Psoas muscle (tissue), 8 donors: ENCODE results near the gene FZD10. TPM values are rescaled to one million over a fixed set of nuclear protein-coding genes. Genes with fewer than 3 reads are reported as not detected.

Source experiments
- ATAC-seq, 4 donors: fragments of 200-7000 bp; cut with Tn5 transposase; one replicate each; pipeline ENCODE4 v1.9.1; 2020; ENCODE audit warnings: moderate library complexity in 3 of 4, mild to moderate bottlenecking in 2 of 4
- DNase-seq, 2 donors: peaks; one replicate each; pipeline ENCODE4 v3.0.0-alpha.2; 2020
- H3K27ac ChIP-seq: fragments of 200-600 bp; one replicate; pipeline ENCODE4 v1.8.0; 2022
- H3K27me3 ChIP-seq, 3 donors: fragments of 200-600 bp in 1 of 3; one replicate each; pipeline versions ENCODE4 v1.6.1 to v1.8.0; 2013 to 2022; ENCODE audit warnings: low read length in 2 of 3, mild to moderate bottlenecking in 2 of 3, moderate library complexity in 1 of 3; ENCODE audit not compliant: insufficient read depth in 3 of 3
- H3K36me3 ChIP-seq, 2 donors: fragments of 200-600 bp in 1 of 2; one replicate each; pipeline versions ENCODE4 v1.6.1 to v1.8.0; 2013 to 2022; ENCODE audit warnings: low read depth in 1 of 2, mild to moderate bottlenecking in 1 of 2, moderate library complexity in 1 of 2; ENCODE audit not compliant: insufficient read depth in 1 of 2
- H3K4me1 ChIP-seq: fragments of 200-600 bp; one replicate; pipeline ENCODE4 v1.8.0; 2022
- H3K4me3 ChIP-seq: fragments of 200-600 bp; one replicate; pipeline ENCODE4 v1.8.0; 2022; ENCODE audit warnings: mild to moderate bottlenecking
- H3K9me3 ChIP-seq: fragments of 200-600 bp; one replicate; pipeline ENCODE4 v1.8.0; 2022
- CTCF ChIP-seq: fragments of 200-600 bp; IDR thresholded peaks from one replicate; pipeline ENCODE4 v1.8.0; 2022; ENCODE audit warnings: antibody characterized with exemption
- WGBS, 3 donors: extraction: QIAGEN DNeasy Blood & Tissue Kit; methylation state at CpG; one replicate each; pipeline versions ENCODE4 v1.1.6 to v1.1.7; 2013; 5-methylcytosine and 5-hydroxymethylcytosine counted together
- intact Hi-C, 2 donors: fragments of 100-400 bp; cut with DNase I; formaldehyde crosslinking; loops; one replicate each; pipeline versions ENCODE4 v1.11.0 to v1.14.2; 2022
- polyA plus RNA-seq, 3 donors: library from polyadenylated mRNA; stranded (reverse); fragments of 200-250 nt; gene quantifications; one replicate each; pipeline ENCODE4 v1.2.3, GENCODE V29; 2013
- total RNA-seq, 4 donors: library from RNA; stranded (reverse); fragmentation: NEBNext Ultra II Directional in 2 of 4; extraction: Animal tissue kit (Norgen Biotek cat#: 25700) in 2 of 4; gene quantifications; one replicate each; pipeline versions ENCODE4 v1.2.1 to v1.2.4, GENCODE V29; 2021 to 2023
- donor health status: healthy with polysubstance abuse.
- donor health status: DM: no; HTN: no; CAD: no; lungs with moderate emphysema.
- donor health status: Bipolar disorder and iron deficiency.
- donor health status: healthy.
- donor health status: DM: yes; HTN: yes; CAD: no.
- donor health status: DM: no; HTN: no; CAD: no.
- donor health status: DM: no; HTN: no; CAD: no.
- donor health status: DM: yes; HTN: yes; CAD: no.

The FZD10 gene
- total and polyA plus RNA-seq, 7 donors: 0.17 to 0.68 (median 0.26) TPM

- 38 to 39% (median 39%) methylated on average over 14 of the region's 14 CpGs for WGBS, 3 donors
- Histone ChIP-seq H3K27ac (no peak overlapping the region), H3K4me3 (no peak overlapping the region), H3K4me1 (no peaks in the 10 kb centered on the region), H3K36me3 (no peaks in the 10 kb centered on the region), H3K27me3 (no peaks in the 10 kb centered on the region), H3K9me3 (no peaks in the 10 kb centered on the region)
- DNase-seq: no peak
- no peak for TF ChIP-seq CTCF
- intact Hi-C loops: no loop called here
- no peak for ATAC-seq
Observed at GRCh38 chr12:130177635-130178242, 15.5 kb downstream of the FZD10 start.

GRCh38 chr12:130178282-130178681, 16.0 kb downstream of the FZD10 start:
- TF ChIP-seq CTCF: no peak
- no peak for ATAC-seq
- Histone ChIP-seq H3K9me3 (no peaks in the 10 kb centered on the region), H3K4me1 (no peaks in the 10 kb centered on the region), H3K36me3 (no peaks in the 10 kb centered on the region), H3K4me3 (no peak overlapping the region), H3K27ac (no peak overlapping the region), H3K27me3 (peaks cover 0 to 2% (median under 1%) of the 10 kb centered on the region in 3 donors)
- WGBS, 3 donors: 72 to 73% (median 73%) methylated on average over 7 of the region's 7 CpGs
- DNase-seq: no peak
- intact Hi-C loops: no loop called here

- WGBS, 3 donors: 84 to 90% (median 85%) methylated on average over 7 of the region's 7 CpGs
- Histone ChIP-seq H3K36me3 (no peaks in the 10 kb centered on the region), H3K4me1 (no peaks in the 10 kb centered on the region), H3K4me3 (no peak overlapping the region), H3K27ac (no peak overlapping the region), H3K27me3 (peaks cover 0 to 6% (median 4%) of the 10 kb centered on the region in 3 donors), H3K9me3 (no peaks in the 10 kb centered on the region)
- DNase-seq (no peak), ATAC-seq (no peak)
- intact Hi-C loops: no loop called here
- no peak for TF ChIP-seq CTCF
Observed at GRCh38 chr12:130179191-130179590, 16.9 kb downstream of the FZD10 start.

- no peak overlapping the region for H3K4me3 ChIP-seq
- no peaks in the 10 kb centered on the region for H3K36me3 ChIP-seq
- ATAC-seq: no peak
- peaks cover 0 to 6% (median 4%) of the 10 kb centered on the region in 3 donors for H3K27me3 ChIP-seq
- H3K27ac ChIP-seq: no peak overlapping the region
- H3K9me3 ChIP-seq: no peaks in the 10 kb centered on the region
- H3K4me1 ChIP-seq: no peaks in the 10 kb centered on the region
- intact Hi-C loops: no loop called here
- TF ChIP-seq CTCF: no peak
- 83 to 84% (median 83%) methylated on average over 10 to 11 of the region's 11 CpGs for WGBS, 3 donors
- no peak for DNase-seq
Observed at GRCh38 chr12:130179621-130180020, 17.4 kb downstream of the FZD10 start.

GRCh38 chr12:130181211-130181610, 18.9 kb downstream of the FZD10 start:
- ATAC-seq (no peak), DNase-seq (no peak)
- no peak overlapping the region for H3K27ac ChIP-seq
- peaks cover 0 to 6% (median 4%) of the 10 kb centered on the region in 3 donors for H3K27me3 ChIP-seq
- no peaks in the 10 kb centered on the region for H3K36me3 ChIP-seq
- no peak for TF ChIP-seq CTCF
- no peak overlapping the region for H3K4me3 ChIP-seq
- no peaks in the 10 kb centered on the region for H3K9me3 ChIP-seq
- intact Hi-C loops: no loop called here
- no peaks in the 10 kb centered on the region for H3K4me1 ChIP-seq
- 85 to 98% (median 90%) methylated on average over 10 of the region's 10 CpGs for WGBS, 3 donors
